Endometrium (tissue), 2 donors: ENCODE data around the gene HNRNPA2B1.

ENCODE experiments used
- FAIRE-seq: peaks from 2 replicates; lab custom pipeline; 2012; peaks lifted over from hg19 to GRCh38; lab: Jason Lieb, UNC
- donor health status: control.
- donor health status: control.

Gene HNRNPA2B1

GRCh38 chr7:26200444-26201246 lies at the start of gene HNRNPA2B1:
Gene HNRNPA2B1 (minus strand): TSS chr7:26200746. CDS start chr7:26200577, 169 bp downstream.
- peak; percentile 96 for FAIRE-seq

GRCh38 chr7:26250239-26250638 lies 49.7 kb upstream of the HNRNPA2B1 start:
- no peak for FAIRE-seq

GRCh38 chr7:26245150-26245549 lies 44.6 kb upstream of the HNRNPA2B1 start:
- FAIRE-seq: no peak

GRCh38 chr7:26238032-26238431 lies 37.5 kb upstream of the HNRNPA2B1 start:
- no peak for FAIRE-seq

- FAIRE-seq: no peak
Measured at GRCh38 chr7:26237035-26237807, 36.7 kb upstream of the HNRNPA2B1 start.

- FAIRE-seq: no peak
Measured at GRCh38 chr7:26233902-26234511, 33.5 kb upstream of the HNRNPA2B1 start.

- no peak for FAIRE-seq
Measured at GRCh38 chr7:26227987-26228386, 27.4 kb upstream of the HNRNPA2B1 start.

- no peak for FAIRE-seq
Measured at GRCh38 chr7:26224359-26224758, 23.8 kb upstream of the HNRNPA2B1 start.

- no peak for FAIRE-seq
Measured at GRCh38 chr7:26216049-26216448, 15.5 kb upstream of the HNRNPA2B1 start.

- FAIRE-seq: no peak
Measured at GRCh38 chr7:26213807-26214515, 13.4 kb upstream of the HNRNPA2B1 start.

GRCh38 chr7:26212921-26213718 lies 12.6 kb upstream of the HNRNPA2B1 start:
- peak; percentile 12 for FAIRE-seq

- FAIRE-seq: no peak
Measured at GRCh38 chr7:26208040-26208439, 7.5 kb upstream of the HNRNPA2B1 start.

- no peak for FAIRE-seq
Measured at GRCh38 chr7:26203016-26203415, 2.5 kb upstream of the HNRNPA2B1 start.

GRCh38 chr7:26202019-26202990 lies 1.8 kb upstream of the HNRNPA2B1 start:
- FAIRE-seq: peak; percentile 8

- no peak for FAIRE-seq
Measured at GRCh38 chr7:26201247-26202018, 887 bp upstream of the HNRNPA2B1 start, which contains the start of gene CBX3. Gene CBX3 (plus strand): TSS chr7:26201745. CDS start chr7:26202999, 1,254 bp downstream.

GRCh38 chr7:26200038-26200443 lies 505 bp downstream of the HNRNPA2B1 start:
- FAIRE-seq: no peak

- FAIRE-seq: no peak
Measured at GRCh38 chr7:26199301-26200037, 1.1 kb downstream of the HNRNPA2B1 start.

GRCh38 chr7:26198781-26199169 lies 1.8 kb downstream of the HNRNPA2B1 start:
- FAIRE-seq: no peak
